DOHH2 (cell line): ENCODE measurements around the gene MYO1D.

Experiments used
- EZH2phosphoT487 ChIP-seq: fragments of 200-600 bp; sonication (generic); IDR thresholded peaks from 2 replicates; pipeline ENCODE4 v1.6.1; 2017; ENCODE audit warnings: borderline replicate concordance, mild to moderate bottlenecking, antibody characterized with exemption, low read length, moderate library complexity, mixed read lengths
- TF ChIP-seq, protein P1 (sequence below): fragments of 200-600 bp; sonication (generic); IDR thresholded peaks from one replicate; pipeline ENCODE4 v1.5.1; 2014; ENCODE audit warnings: antibody characterized with exemption, mild to moderate bottlenecking, low read depth, low read length; ENCODE audit not compliant: poor library complexity, severe bottlenecking

DNA sequence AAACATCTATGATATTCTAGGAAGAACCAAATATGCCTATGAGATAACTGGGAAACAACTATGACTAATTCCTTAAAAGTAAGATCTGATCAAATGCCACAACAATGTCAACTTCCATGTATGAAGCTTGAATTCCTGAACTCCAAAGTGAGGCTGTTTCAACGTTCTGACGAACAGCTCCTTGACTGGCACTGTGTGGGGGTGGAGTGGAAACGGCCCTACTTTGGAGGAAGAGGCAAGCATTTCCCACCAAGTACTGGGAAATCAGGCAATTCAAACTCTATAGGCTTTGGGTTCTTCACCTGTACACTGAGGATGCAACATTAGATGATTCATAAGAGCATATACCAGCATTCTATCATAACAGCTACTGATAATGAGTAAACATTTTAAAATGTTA lies 203.0 kb downstream of the MYO1D start:
- TF ChIP-seq, protein P1, sequence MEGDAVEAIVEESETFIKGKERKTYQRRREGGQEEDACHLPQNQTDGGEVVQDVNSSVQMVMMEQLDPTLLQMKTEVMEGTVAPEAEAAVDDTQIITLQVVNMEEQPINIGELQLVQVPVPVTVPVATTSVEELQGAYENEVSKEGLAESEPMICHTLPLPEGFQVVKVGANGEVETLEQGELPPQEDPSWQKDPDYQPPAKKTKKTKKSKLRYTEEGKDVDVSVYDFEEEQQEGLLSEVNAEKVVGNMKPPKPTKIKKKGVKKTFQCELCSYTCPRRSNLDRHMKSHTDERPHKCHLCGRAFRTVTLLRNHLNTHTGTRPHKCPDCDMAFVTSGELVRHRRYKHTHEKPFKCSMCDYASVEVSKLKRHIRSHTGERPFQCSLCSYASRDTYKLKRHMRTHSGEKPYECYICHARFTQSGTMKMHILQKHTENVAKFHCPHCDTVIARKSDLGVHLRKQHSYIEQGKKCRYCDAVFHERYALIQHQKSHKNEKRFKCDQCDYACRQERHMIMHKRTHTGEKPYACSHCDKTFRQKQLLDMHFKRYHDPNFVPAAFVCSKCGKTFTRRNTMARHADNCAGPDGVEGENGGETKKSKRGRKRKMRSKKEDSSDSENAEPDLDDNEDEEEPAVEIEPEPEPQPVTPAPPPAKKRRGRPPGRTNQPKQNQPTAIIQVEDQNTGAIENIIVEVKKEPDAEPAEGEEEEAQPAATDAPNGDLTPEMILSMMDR, result no peak
- TF ChIP-seq EZH2phosphoT487, result no peak
